Left colon (tissue), 2 donors: ENCODE measurements around the gene CFAP46. TPM values are rescaled to one million over a fixed set of nuclear protein-coding genes. Genes with fewer than 3 reads are reported as not detected.

Source experiments
- ATAC-seq: fragments of 200-7000 bp; cut with Tn5 transposase; one replicate; pipeline ENCODE4 v1.9.1; 2020; ENCODE audit warnings: mild to moderate bottlenecking, moderate library complexity
- DNase-seq, 2 donors: peaks; one replicate each; pipeline ENCODE4 v3.0.0-alpha.2; 2020
- intact Hi-C, 2 donors: fragments of 100-400 bp; cut with DNase I in 1 of 2; cut with micrococcal nuclease in 1 of 2; formaldehyde crosslinking; loops; one replicate each; pipeline versions ENCODE4 v1.11.2 to v1.14.0; 2022; cut with DNase I, micrococcal nuclease
- total RNA-seq, 2 donors: library from RNA; stranded (reverse); fragmentation: NEBNext Ultra II Directional; extraction: Animal tissue kit (Norgen Biotek cat#: 25700); gene quantifications; one replicate each; pipeline ENCODE4 v1.2.1, GENCODE V29; 2021
- donor health status: DM: no; HTN: no; CAD: no.
- donor health status: DM: yes; HTN: yes; CAD: no.

Gene CFAP46
- total RNA-seq, 2 donors from 2014 or later = 0.37 TPM; not detected in 1

- ATAC-seq = no peak
These were observed 128.6 kb downstream of the CFAP46 start for GRCh38 chr10:132813560-132814468.

DNA sequence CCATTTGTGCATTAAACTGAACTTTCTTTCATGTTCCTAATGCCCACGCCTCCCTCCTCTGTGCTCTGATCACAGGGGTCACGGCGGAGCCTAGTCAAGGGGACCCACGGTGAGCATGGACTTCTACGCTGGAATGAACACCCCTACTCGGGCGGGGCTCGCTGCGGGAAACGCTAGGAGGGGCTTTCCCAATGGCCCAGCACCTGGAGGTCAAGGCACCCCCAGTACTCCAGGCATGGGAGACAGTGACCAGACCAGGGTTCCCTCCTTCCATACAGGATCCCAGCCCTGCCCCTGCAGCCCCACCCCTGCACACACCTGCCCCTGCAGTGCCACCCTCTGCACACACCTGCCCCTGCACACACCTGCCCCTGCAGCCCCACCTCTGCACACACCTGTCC, 129.4 kb downstream of the CFAP46 start:
- DNase-seq (peak in 1 of 2 donors; percentile 14), ATAC-seq (no peak)
- intact Hi-C loops = no loop called here

More at GRCh38 chr10:132813560-132814468, 128.6 kb downstream of the CFAP46 start:
- intact Hi-C loops = no loop called here
- DNase-seq = peak in 1 of 2 donors; percentile 11

GRCh38 chr10:132812520-132812919, 129.8 kb downstream of the CFAP46 start:
- ATAC-seq (no peak), DNase-seq (no peak)
- intact Hi-C loops = no loop called here

- no peak for ATAC-seq
- intact Hi-C loops = no loop called here
- no peak for DNase-seq
These were observed 130.4 kb downstream of the CFAP46 start for GRCh38 chr10:132811891-132812481.

- intact Hi-C loops = no loop called here
- ATAC-seq = no peak
- DNase-seq = peak in 1 of 2 donors; percentile 14
These were observed 131.3 kb downstream of the CFAP46 start for GRCh38 chr10:132810807-132811700.

GRCh38 chr10:132810141-132810806, 132.1 kb downstream of the CFAP46 start:
- ATAC-seq (no peak), DNase-seq (no peak)
- intact Hi-C loops = no loop called here

DNA sequence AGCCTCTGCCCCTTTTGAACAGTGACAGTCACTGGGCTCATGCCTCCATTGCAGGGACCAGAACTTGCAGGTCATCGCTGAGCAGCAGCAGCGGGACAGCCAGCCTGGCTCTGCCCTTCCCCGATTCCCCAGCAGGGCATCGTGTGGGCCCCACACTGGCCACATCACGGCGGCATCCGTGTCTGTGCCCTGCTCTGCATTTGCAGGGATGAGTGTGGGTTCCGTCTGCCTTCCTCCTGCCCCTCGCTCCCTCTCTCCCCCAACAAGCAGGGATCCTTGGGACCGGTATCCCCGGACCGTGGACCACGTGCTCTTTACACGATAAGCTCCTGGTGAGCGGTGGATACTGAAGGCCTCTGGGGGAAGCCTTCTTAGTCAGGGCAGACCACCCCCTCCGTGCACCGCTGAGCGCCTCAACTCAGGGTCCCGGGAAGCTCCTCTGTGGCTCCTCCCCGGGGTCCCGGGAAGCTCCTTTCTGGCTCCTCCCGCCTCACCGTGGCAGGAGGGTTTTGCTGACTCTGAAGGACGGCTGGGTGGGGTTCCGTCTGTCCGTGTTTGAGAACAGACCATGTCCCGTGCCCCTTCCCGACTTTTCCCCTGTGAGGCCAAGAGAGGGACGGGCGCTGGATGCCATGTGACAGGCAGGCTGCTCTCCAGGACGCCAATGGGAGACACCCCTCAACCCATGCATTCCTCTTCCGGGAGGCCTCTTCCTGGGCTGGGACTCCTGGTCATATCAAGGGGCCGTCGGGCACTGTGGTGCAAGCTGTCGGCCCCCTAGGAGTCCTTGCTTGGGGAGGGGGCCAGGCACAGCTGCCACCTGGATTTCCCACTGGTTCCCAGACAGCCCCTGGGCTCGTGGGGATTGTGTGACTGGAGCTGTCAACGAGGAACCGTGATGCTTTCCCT, 132.9 kb downstream of the CFAP46 start:
- DNase-seq = peak in 1 of 2 donors; percentile 17
- no peak for ATAC-seq
- intact Hi-C loops = no loop called here

DNA sequence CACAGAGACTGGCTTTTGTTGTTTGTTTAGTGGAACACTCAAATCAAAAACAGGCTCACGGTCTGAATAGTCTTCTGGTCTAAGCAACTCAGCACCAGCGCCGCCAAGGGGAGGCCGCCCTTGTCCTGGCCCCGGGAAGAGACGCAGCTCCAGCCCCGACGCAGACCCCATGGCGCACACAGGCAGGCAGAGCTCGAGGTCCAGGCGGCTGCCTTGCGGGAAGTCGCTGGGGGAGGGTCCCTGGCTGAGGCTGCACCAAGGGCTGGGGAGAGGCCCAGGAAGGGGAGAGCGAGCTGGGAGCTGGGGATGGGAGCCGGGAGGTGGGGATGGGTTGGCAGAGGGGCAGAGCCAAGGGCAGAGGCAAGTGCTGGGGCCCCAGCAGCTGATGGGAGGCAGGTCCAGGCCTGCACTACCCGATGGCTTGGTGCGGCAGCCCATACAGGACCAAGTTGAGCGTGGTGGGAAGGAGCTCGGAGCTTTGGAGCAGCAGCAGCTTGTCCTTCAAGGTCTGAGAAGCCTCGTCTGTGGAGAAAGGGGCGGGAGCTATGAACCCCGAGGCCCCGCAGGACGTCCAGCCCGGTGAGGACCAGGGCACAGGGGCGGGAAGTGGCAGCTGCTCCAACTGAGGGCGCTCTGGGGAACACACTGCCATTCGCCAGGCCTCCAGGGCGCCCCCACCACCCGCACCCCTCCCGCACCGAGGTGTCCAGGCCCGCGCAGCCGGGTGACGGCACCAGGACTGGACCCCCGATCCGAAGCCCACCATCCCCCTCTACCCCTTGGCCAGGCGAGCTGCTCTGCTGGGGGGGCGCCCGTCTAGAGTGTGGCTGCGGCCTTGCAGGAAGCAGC, 133.8 kb downstream of the CFAP46 start:
- ATAC-seq (no peak), DNase-seq (peak in 1 of 2 donors; percentile 19)
- intact Hi-C loops = no loop called here

- ATAC-seq = no peak
- DNase-seq = no peak
- intact Hi-C loops = no loop called here
These were observed 134.7 kb downstream of the CFAP46 start for GRCh38 chr10:132807621-132808049.

DNA sequence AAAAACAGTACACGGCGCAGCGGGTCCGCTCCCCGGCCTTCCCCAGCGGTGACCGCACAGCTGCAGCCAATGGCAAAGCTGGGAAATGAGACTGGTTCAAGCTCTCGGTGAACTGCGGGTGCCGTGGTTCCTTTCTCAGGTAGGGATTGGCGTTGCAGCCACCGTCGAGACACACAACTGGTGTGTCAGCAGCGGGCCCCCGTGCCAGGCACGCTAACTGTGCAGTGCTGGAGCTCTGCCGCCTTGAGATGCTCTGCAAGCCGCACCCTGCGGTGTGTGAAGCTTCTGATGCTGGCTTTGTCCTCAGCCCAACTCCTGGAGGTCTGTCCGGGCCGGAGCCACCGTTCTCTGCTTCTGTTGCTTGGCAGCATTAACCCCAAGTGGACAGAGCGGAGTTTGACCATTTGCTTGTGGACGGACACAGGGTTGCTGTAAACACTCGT, 135.8 kb downstream of the CFAP46 start:
- intact Hi-C loops = no loop called here
- no peak for DNase-seq
- ATAC-seq = no peak

DNA sequence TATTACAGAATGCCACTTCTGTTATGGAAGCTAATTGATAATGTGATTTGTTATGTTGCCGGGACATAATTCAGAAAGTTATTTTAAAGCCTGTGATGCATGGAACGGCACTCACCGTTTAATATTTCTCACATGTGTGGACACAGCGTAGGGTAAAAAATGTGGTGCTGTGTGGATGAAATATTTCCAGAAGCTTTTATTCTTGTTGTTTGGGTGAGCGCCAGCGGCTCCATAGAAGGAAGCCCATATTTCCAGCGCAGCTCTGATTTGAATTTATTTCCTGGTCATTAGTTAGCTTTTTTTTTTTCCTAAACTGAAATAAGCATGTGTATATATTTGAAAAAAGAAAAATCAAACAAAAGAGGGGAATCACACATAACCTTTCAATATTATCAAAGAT, 136.3 kb downstream of the CFAP46 start:
- intact Hi-C loops = no loop called here
- ATAC-seq = no peak
- DNase-seq = no peak

DNA sequence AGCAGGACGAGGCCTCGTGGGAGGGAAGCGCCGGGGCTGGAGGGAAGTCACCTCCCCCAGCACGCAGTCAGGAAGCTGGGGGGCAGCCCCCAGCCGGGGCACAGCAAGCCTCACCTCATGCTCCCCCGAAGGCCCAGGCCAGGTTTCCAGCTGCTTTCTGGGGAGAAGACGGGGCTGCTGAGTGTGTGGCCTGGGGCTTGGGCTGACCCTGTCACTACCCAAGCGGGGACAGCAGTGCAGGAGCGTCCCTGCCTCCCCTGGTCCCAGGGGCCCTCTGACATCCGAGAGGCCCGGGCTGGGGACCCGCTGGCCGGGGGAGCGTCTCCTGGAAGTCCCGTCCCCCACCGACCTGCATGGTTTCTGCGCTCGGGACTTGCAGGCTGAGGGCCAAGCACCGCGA, 136.8 kb downstream of the CFAP46 start:
- intact Hi-C loops = no loop called here
- ATAC-seq (no peak), DNase-seq (no peak)

- intact Hi-C loops = no loop called here
- DNase-seq (no peak), ATAC-seq (no peak)
These were observed 137.5 kb downstream of the CFAP46 start for GRCh38 chr10:132804785-132805426.

GRCh38 chr10:132804287-132804686, 138.1 kb downstream of the CFAP46 start:
- no peak for ATAC-seq
- intact Hi-C loops = no loop called here
- no peak for DNase-seq

DNA sequence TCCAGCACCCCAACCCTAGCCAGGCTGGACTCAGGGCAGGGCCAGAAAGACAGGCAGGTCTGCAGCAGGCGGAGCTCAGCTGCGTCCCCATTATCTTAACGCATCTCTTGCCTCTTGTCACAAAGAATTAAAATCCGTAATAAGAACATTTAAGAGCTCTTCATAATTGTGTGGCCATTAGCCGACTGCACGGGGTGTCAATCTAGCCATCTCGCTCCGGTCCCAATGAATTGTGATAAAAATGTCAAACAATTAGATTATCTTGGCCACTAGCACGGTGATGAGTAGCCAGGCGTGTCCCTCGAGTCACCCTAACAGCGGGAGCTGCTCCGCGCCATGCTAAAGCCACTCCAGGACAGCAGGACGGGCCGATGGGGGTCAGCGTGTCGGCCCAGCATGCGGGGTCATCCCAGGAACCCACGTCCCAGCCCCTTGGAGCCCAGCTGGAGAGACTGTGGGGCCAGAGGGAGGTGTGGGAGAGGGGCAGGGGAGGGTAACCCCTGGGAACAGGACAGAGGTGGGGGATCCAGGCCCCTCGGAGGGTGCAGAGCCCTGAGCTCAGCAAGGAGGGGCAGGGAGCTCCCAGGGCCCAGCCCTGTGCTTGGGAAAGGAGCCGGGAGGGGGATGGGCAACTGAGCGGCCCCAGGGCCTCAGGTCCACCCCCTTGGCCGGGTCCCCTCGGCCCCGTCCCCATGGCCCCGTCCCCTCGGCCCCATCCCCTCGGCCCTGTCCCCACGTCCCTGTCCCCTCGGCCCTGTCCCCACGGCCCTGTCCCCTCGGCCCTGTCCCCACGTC, 138.8 kb downstream of the CFAP46 start:
- no peak for ATAC-seq
- peak in 1 of 2 donors; percentile 8 for DNase-seq
- intact Hi-C loops = no loop called here
